ENCODE data around the gene HMG20B.
"Not testable (repeated sequence)": the region's sequence is repeated elsewhere in the genome, so short reads cannot be mapped to it uniquely, and the experiment has no call there.

Gene HMG20B

DNA sequence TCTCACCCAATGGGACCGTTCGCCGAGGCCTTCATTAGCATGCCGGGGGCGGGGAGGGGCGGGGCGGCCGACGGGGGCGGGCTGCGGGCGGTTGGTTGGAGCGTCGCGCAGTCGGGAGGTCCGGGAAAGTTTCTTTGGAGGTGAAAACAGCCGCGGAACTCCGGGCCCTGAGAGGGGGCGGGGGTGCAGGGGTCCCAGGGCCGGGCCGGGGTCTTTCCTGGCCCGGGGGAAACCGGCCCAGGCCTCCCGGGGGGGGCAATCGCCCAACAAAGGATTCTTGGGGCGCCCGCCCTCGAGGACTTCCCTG lies at the start of gene HMG20B:
TSS of gene HMG20B (plus strand) at position 90 of the 307 bp plus-strand sequence. CDS start 366 bp downstream, outside the sequence.
- DNase-seq: no peak

DNA sequence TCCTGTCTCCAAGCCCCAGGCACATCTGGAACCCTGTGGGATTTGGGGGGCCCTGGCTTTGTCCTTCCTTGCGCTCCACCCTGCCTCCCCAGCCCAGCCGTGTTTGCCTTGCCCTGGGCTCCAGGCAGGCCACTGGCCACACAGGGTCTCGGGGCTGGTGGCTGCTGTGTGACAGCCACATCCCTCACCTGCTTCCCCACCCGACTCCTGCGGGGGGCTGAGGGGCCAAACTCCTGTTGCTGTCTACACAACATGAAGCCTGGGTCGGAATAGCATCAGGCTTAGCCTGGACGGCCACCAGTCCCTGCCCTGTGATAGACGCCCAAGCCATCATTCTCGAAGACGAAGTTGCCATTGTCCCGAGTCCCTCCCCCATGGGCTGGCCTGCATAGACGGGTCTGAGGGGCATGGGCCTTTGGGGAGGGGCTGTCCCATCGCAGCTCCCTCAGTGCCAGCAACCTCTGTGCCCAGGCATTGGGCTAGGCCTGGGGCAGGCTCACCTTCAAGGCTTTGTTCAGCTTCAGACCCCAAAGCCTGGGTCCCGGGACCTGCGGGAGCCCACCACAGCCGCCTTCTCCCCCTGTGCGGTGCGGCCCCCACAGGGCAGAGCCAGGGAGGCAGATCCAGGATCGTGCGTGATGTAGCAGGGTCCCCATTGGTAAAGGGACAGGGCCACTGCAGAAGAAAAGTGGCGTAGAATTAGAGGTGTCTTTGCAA lies 49.2 kb upstream of the HMG20B start:
- no peak for DNase-seq

DNA sequence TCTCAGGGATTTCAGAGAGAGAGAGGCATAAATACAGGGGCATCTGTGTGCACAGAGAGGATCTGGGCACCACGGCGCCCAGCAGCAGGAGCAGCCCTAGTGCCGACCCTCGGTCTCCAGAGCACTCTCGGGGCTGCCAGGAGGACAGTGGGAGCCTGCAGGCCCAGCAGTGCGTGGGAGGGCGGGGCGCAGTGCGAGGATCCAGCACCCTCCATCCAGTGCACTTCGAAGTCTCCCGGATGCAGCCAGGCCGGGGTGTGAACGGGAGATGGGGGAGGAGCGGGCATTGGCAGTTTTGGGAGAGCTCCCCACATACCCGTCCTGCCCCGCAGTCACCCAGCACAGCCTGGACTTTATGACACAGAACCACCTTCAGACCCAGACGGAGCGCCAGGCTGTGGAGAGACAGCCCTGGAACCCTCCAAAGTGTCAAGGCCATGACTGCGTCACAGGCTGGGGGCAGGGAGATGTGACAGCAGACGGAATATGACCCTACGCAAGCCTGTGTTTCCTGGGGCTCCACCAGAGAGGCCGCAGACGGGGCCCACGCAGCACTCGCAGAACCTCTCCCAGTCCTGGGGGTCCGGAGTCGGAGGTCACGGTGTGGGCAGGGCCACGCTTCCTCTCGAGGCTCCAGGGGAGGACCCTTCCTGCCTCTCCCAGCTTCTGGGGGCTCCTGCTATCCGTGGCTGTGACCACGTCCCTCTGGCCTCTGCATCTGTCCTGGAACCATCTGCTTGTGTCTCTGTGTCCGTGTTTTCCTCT lies 48.5 kb upstream of the HMG20B start:
- DNase-seq: no peak

DNA sequence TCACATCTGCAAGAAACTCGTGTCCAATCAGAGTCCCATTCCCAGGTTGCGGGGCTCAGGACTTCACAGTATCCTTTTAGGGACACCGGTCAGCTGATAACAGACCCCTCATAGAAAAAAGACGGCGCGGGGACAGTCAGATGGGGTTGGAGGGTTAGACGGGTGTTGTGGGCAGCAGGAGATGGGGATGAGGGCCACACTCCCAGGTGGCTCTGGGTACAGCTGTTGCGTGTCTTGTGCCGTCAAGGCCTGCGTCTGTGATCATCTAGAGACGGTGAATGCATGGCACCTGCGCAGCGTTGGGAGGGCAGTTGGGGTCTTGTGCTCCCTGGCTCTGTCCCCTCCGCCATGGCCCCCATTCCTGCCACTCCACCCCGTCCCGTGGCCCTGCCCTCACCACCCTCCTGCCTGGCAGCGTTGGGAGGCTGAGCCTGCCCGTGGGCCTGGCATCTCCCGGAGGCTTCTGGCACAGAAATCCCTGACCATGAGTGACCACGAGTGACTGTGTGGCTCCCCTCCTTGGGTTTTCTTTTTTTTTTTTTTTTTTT lies 47.8 kb upstream of the HMG20B start:
- no peak for DNase-seq

DNA sequence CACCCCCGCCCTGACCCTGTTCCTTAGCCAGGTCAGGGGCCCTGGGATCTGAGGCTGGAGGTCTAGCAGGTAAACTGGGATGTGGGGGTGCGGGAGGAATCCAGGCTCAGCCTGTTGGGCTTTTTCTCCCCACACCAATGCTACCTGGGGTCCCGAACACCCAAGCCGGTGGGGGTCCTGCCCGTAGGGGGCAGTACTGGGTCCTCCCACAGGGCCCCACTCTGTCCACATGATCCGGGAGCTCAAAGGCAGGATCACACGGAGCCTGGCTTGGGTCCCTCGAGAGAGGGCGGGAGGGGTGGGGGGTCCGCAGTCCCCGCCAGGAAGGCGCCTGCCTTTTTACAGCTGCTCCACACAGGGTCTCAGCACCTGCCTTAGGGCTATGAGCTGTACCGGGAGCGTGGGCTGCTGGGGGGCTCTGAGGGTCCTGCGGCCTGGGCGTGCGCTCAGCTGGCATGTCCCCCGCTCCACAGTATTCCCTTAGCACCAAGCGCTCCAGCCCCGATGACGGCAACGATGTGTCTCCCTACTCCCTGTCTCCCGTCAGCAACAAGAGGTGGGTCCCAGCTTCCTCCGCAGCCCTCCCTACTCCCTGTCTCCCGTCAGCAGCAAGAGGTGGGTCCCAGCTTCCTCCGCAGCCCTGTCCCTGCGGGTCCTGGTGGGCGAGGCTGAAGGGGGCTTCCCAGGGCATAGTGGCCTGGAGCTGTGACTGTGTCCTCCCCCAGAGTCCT lies 46.1 kb upstream of the HMG20B start:
- no peak for DNase-seq

DNA sequence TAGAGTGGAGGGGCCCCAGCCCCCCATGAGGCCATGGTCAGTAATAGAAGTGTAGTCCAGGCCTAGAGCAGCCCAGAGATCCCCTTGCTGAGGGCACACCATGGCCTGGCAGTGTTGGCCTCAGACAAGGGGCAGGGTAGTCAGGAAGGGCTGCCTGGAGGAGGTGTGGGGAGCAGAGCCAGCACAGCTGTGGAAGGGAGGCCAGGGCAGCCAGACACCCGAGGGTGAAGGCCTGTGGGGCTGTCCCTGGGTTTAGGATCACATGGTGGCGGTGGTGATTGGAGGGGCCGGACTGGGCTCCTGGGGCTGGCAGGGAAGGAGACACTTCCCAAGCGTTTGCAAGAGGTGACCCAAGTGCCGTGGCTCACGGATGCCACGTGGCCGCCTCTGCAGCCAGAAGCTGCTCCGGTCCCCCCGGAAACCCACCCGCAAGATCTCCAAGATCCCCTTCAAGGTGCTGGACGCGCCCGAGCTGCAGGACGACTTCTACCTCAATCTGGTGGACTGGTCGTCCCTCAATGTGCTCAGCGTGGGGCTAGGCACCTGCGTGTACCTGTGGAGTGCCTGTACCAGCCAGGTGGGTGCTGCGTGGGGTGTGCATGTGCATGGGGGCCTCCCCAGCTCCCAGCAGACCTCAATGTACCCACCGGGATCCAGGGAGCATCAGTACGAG lies 45.4 kb upstream of the HMG20B start:
- DNase-seq: no peak

DNA sequence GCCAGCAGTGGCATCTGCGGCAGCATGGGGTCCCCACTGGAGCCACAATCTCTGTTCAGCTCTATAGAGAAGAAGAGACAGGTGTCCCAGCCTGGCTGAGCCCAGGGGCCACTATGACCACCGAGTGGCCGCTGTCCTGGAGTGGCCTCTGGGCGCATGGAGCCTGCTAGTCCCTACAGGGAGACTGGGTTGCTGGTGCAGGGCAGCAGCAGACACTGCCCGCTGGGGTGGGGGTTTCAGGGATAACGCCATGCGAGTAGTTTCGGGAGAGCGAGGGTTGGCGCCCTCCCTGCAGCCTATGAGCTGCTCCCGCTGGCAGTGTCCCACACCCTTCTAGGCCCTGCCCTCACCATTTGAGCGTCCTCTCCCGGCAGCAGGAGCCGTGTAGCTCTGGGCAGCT lies 44.7 kb upstream of the HMG20B start:
- DNase-seq: no peak

DNA sequence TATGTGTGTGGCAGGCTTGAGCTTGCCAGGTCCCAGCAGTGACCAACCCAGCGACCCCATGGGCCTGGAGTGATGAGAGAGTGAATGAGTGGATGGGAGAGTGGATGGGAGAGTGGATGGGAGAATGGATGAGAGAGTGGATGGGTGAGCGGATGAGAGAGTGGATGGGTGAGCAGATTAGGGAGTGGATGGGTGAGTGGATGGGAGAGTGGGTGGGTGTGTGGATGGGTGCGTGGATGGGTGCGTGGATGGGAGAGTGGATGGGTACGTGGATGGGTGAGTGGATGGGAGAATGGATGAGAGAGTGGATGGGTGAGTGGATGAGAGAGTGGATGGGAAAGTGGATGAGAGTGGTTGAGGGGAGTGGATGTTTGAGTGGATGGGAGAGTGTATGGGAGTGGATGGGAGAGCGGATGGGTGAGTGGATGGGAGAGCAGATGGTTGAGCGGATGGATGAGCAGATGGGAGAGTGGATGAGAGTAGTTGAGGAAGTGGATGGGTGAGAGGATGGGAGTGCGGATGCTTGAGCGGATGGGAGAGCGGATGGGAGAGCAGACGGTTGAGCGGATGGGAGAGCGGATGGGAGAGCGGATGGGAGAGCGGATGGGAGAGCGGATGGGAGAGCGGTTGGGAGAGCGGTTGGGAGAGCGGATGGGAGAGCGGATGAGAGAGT lies 44.1 kb upstream of the HMG20B start:
- DNase-seq: no peak

DNA sequence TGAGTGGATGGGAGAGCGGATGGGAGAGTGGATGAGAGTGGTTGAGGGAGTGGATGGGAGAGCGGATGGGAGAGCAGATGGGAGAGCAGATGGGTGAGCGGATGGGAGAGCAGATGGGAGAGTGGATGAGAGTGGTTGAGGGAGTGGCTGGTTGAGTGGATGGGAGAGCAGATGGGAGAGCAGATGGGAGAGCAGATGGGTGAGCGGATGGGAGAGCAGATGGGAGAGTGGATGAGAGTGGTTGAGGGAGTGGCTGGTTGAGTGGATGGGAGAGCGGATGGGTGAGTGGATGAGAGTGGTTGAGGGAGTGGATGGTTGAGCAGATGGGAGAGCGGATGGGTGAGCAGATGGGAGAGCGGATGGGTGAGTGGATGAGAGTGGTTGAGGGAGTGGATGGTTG lies 43.4 kb upstream of the HMG20B start:
- not testable (repeated sequence) for DNase-seq

DNA sequence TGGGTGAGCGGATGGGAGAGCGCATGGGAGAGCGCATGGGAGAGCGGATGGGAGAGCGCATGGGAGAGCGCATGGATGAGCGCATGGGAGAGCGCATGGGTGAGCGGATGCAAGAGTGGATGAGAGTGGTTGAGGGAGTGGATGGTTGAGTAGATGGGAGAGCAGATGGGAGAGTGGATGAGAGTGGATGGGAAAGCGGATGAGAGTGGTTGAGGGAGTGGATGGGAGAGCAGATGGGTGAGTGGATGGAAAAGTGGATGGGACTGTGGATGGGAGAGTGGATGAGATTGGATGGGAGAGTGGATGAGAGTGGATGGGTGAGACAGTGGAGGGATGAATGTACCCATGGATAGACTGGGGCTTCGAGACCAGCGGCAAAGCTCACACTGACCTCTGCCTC lies 42.4 kb upstream of the HMG20B start:
- no peak for DNase-seq

DNA sequence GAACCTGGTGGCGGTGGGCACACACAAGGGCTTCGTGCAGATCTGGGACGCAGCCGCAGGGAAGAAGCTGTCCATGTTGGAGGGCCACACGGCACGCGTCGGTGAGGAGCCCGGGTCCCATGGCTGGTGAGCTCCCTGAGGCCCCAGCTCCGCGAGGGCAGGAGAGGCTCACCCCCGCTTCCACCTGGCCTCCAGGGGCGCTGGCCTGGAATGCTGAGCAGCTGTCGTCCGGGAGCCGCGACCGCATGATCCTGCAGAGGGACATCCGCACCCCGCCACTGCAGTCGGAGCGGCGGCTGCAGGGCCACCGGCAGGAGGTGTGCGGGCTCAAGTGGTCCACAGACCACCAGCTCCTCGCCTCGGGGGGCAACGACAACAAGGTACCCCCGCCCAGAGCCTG lies 41.0 kb upstream of the HMG20B start:
- DNase-seq: no peak

DNA sequence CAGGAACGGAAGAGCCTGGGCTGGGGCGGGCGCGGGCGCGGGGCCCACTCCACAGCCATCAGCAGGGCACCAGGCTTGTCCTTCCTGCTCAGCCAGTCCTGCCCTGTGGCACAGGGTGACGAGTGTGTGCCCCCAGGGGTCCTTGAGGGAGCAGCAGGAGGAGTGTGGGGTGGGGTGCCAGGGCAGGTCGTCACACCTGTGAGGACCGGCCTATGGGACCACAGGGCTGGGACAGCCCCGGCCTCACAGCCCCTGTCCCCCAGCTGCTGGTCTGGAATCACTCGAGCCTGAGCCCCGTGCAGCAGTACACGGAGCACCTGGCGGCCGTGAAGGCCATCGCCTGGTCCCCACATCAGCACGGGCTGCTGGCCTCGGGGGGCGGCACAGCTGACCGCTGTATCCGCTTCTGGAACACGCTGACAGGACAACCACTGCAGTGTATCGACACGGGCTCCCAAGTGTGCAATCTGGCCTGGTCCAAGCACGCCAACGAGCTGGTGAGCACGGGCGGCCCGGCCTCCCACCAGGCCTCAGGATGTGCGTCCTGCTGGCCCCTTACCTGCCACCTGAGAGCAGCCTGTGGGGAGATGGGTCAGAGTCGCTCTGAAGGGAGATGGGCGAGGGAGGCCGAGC lies 40.5 kb upstream of the HMG20B start:
- DNase-seq: no peak

DNA sequence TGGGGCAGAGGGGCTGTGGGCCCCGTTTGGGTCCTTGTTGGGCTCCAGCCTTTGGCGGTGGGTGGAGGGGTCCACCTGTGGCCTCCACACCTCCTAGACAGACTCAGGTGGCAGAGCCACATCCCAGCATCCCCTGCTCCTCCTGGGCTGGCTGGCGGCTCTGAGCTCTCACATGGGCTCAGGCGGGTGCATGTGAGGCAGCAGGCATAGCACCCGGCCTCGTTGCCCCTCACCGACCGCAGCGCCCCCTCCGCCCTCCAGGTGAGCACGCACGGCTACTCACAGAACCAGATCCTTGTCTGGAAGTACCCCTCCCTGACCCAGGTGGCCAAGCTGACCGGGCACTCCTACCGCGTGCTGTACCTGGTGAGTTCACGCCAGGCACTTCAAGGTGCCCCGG lies 39.7 kb upstream of the HMG20B start:
- DNase-seq: no peak

DNA sequence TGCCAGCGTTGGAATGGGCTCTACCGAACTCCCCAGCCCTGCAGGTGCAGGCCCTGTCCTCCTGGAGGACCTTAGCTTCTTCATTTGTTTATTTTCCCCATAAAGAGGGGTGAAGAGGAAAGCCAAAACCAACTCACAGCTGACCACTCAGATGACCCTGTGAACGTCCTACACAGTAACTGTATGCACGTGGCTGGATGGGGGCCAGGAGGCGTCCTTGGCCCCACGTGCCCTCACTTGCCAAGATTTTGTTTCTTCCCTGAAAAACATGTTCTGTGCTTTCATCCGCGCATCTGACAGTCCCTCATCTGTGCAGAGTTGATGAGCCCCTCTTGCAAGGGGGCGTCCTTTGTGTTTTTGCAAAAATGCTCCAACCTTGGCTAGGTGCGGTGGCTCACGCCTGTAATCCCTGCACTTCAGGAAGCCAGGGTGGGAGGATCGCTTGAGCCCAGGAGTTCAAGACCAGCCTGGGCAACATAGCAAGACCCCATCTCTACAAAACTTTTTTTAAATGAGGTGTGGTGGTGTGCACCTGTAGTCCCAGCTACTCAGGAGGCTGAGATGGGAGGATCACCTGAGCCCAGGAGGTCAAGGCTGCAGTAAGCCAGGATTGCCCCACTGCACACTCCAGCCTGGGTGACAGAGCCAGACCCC lies 39.1 kb upstream of the HMG20B start:
- no peak for DNase-seq

DNA sequence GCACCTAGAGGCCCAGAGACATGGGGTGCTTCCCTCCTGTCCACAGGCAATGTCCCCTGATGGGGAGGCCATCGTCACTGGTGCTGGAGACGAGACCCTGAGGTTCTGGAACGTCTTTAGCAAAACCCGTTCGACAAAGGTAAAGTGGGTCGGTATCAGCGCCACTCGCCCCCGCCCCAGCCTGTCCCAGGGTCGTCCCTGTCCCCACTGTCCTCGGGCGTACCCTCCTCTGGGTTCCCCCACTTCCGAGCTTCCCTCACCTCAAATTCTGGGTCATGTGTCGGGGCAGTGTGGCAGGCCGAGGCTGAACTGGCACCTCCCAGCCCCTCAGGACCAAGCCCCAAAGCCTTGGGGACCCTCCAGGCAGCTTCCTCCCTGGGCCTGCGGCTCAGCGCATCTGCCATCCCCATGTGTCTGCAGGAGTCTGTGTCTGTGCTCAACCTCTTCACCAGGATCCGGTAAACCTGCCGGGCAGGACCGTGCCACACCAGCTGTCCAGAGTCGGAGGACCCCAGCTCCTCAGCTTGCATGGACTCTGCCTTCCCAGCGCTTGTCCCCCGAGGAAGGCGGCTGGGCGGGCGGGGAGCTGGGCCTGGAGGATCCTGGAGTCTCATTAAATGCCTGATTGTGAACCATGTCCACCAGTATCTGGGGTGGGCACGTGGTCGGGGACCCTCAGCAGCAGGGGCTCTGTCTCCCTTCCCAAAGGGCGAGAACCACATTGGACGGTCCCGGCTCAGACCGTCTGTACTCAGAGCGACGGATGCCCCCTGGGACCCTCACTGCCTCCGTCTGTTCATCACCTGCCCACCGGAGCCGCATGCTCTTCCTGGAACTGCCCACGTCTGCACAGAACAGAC lies 38.1 kb upstream of the HMG20B start:
- DNase-seq: no peak

DNA sequence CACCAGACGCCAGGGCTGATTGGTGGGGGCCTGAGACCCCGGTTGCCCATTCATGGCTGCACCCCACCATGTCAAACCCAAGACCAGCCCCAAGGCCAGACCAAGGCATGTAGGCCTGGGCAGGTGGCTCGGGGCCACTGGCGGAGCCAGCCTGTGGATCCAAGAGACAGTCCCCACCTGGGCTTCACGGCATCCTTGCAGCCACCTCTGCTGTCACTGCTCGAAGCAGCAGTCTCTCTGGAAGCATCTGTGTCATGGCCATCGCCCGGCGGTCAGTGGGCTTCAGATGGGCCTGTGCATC lies 37.6 kb upstream of the HMG20B start:
- no peak for DNase-seq

DNA sequence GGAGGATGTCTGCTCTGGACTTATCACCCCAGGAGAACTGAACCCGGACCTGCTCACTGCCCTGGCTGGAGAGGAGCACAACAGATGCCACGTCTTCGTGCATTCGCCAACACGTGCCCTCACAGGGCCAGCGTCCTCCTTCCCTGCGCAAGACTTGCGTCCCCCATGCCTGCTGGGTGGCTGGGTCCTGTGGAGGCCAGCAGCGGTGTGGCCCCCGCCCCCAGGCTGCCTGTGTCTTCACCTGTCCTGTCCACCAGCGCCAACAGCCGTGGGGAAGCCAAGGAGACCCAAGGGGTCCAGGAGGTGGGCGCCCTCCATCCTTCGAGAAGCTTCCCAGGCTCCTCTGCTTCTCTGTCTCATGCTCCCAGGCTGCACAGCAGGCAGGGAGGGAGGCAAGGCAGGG lies 37.2 kb upstream of the HMG20B start:
- DNase-seq: no peak

DNA sequence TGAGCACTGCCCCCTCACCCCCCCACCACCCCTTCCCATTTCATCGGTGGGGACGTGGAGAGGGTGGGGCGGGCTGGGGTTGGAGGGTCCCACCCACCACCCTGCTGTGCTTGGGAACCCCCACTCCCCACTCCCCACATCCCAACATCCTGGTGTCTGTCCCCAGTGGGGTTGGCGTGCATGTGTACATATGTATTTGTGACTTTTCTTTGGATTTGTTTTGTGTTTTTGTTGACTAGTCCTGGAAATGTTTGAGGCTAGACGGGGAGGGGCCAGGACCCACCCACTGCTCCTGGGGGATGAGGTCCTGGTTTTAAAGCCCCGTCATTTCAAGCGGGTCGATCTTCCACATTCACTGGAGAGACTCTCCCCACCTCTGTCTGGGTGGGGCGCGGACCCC lies 36.8 kb upstream of the HMG20B start:
- no peak for DNase-seq

DNA sequence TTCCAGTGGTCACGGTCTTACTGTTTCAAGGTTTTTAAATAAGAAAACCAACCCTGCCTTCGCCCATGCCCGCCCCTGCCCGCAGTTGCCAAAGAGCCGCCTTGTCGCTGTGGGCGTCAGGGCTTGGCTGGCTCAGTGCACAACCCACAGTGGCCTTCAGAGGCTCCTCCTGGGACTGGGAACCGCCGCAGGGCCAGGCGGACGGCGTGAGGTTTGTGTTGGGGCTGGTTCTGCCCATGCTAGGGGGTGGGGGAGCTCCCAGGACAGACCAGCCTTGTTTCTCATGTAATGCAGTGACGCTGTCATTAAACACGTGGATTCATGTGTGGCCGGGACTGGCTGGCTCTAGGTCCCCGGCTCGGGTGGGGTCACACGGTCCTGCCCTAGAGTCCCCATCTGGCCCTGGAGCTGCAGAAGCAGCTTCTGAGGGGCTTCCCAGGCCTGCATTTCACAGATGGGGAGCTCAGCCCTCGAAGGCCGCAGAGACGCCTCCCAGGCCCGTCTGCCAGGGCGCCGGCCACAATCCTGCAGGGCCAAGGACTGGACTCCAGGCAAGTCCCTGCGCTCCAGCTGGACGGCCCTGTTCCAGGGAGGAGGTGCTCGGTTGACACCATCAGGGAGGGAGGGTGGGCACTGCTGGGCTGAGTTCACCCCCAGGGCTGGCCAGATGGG lies 36.2 kb upstream of the HMG20B start:
- DNase-seq: no peak

DNA sequence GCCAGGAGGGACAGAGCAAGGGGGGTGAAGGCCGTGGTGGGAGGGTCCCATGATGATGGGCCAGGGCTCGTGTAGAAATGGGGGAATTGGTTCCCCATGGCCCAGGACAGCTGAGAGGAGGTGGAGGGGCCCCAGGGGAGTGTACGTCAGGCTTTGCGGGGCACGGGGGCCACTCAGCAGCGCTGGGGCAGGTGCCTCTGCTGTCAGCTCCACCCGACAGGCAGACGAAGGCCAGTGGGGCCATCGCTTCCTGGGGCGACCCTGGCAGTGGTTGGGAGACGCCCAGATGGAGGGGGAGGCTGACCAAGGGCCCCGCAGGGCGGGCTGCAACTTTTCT lies 35.7 kb upstream of the HMG20B start:
- no peak for DNase-seq

Data from activated CD4-positive, CD25-positive, alpha-beta regulatory T cell (primary cell).